22Rv1 (cell line): ENCODE results near the gene NRN1L.

Experiments used
- H3K27ac ChIP-seq: fragments of 450-650 bp; 2 replicates; pipeline ENCODE4 v1.5.1; 2017
- CTCF ChIP-seq: fragments of 450-650 bp; IDR thresholded peaks from 2 replicates; pipeline ENCODE4 v1.5.1; 2017; ENCODE audit warnings: mild to moderate bottlenecking
- ZFX ChIP-seq: fragments of 450-650 bp; IDR thresholded peaks from 2 replicates; pipeline ENCODE4 v1.6.1; 2017; ENCODE audit warnings: antibody characterized with exemption, borderline replicate concordance

NRN1L gene

GRCh38 chr16:67862623-67863583, 21.8 kb upstream of the NRN1L start:
- TF ChIP-seq CTCF (no peak), ZFX (no peak)
- H3K27ac ChIP-seq = peak overlapping the region; percentile 17

DNA sequence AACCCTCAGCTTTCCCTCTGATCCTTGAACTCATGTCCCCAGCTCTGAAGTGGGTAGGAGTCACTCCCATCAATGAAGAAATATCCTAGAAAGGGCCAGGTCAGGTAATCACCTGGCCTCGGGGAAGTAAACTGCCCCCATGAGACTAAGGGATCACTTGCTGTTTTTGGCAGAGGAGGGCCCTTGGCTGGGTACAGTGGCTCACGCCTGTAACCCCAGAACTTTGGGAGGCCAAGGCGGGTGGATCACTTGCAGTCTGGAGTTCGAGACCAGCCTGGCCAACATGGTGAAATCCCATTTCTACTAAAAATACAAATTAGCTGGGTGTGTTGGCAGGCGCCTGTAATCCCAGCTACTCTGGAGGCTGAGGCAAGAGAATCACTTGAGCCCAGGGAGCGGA, 20.6 kb upstream of the NRN1L start:
- peak overlapping the region; percentile 17; the same call in 1 of the 2 replicates for H3K27ac ChIP-seq

DNA sequence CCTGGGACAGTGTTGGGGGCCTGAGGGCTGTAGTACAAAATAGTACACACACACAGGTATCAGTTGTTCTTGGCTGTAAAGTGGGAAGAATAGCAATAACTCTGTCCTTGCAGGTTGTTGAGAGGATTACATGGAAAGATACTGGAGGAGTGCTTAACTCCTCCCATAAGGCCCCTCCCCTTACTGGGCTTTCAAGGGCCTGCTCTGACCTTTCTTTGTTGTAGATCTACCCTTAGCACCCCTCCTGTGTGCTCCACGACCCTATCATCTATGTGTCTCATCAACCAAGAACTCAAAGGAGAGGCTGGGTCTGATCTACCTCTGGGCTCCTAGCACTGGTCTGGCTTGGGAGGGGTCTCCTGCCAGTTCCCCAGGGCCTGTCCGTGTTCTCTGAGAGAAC, 20.1 kb upstream of the NRN1L start:
- TF ChIP-seq ZFX = no peak
- TF ChIP-seq CTCF = no peak
- no peak overlapping the region for H3K27ac ChIP-seq

- no peak overlapping the region for H3K27ac ChIP-seq
- TF ChIP-seq ZFX = no peak
- TF ChIP-seq CTCF = peak; percentile 59
Observed at GRCh38 chr16:67865318-67865717, 19.4 kb upstream of the NRN1L start.

DNA sequence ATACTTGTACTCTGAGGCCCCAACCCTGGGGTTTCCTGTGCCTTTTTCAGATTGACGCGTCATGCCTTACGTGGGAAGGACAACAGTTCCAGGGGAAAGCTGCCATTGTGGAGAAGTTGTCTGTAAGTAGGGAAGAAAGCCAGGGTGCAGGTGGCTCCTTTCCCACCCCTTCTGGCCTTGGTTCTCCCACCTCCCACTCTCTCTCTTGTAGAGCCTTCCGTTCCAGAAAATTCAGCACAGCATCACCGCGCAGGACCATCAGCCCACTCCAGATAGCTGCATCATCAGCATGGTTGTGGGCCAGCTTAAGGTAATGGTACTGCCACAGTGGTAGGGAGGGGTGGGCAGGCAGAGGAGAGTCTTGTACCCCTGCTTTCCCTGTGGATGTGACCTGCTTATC, 16.4 kb upstream of the NRN1L start:
- no peak for TF ChIP-seq CTCF
- no peak for TF ChIP-seq ZFX

GRCh38 chr16:67869653-67870052, 15.0 kb upstream of the NRN1L start:
- TF ChIP-seq ZFX (no peak), CTCF (no peak)
- H3K27ac ChIP-seq = peak overlapping the region; percentile 72; the same call in 1 of the 2 replicates

More for the DNA sequence above, 16.4 kb upstream of the NRN1L start:
- H3K27ac ChIP-seq = no peak overlapping the region

GRCh38 chr16:67871256-67871655, 13.4 kb upstream of the NRN1L start:
- no peak for TF ChIP-seq CTCF
- TF ChIP-seq ZFX = no peak
- H3K27ac ChIP-seq = peak overlapping the region; percentile 72; the same call in 1 of the 2 replicates
